Stomach (tissue), 4 donors: Measurements from ENCODE around the gene ATP13A1.

ENCODE experiments used
- CTCF ChIP-seq, 7 experiments: fragments of 450-650 bp in 4 of 7; fragments of 200-600 bp in 3 of 7; sonication (generic) in 3 of 7; IDR thresholded peaks; one replicate each; pipeline ENCODE4 v1.5.1; 2016 to 2019; ENCODE audit warnings: antibody characterized with exemption in 7 of 7, control low read depth in 2 of 7, mild to moderate bottlenecking in 1 of 7
- POLR2A ChIP-seq, 4 donors: fragments of 450-650 bp; IDR thresholded peaks; one replicate each; pipeline ENCODE4 v1.6.1; 2016; ENCODE audit warnings: antibody characterized with exemption in 4 of 4, control low read depth in 2 of 4, mild to moderate bottlenecking in 1 of 4, moderate library complexity in 1 of 4

- TF ChIP-seq CTCF (IDR thresholded peaks at IDR 0.05) (no peak), POLR2A (IDR thresholded peaks at IDR 0.05) (no peak)
Observed at GRCh38 chr19:19659646-19660245, 3.7 kb downstream of the ATP13A1 start.
